ENCODE data around the gene OR6B1.

GRCh38 chr7:143953421-143953820, 46.7 kb upstream of the OR6B1 start:
- TF ChIP-seq CTCF (IDR thresholded peaks at IDR 0.05; ENCODE audit: low read length) (no peak), EZH2phosphoT487 (IDR thresholded peaks at IDR 0.05; ENCODE audit: low read length) (no peak), EZH2 (optimal IDR thresholded peaks at IDR 0.05; ENCODE audit: low read depth, low read length) (no peak)

Measured in MM.1S (cell line).